HEK293 (cell line): ENCODE data around the gene BSDC1.

Experiments
- CTCF ChIA-PET: fragments of 350-600 bp; formaldehyde crosslinking; extraction: SDS; loops from one replicate; lab custom pipeline; 2021; ENCODE audit warnings: antibody characterized with exemption; lab: Yijun Ruan, JAX
- POLR2A ChIA-PET: fragments of 300-600 bp; formaldehyde crosslinking; extraction: SDS; loops from one replicate; lab custom pipeline; 2020; ENCODE audit warnings: antibody characterized with exemption, inconsistent platforms; lab: Yijun Ruan, JAX
- H3K27ac ChIP-seq: fragments of 200-500 bp; sonication (Bioruptor generic); 2 replicates; pipeline ENCODE4 v1.5.1; 2014; ENCODE audit warnings: low read depth, low read length, control low read depth, inconsistent platforms; ENCODE audit errors: extremely low read depth
- H3K36me3 ChIP-seq, 2 experiments: fragments of 200-500 bp in 1 of 2; sonication (Bioruptor generic) in 1 of 2; 1 replicate in 1 of 2; 2 replicates in 1 of 2; pipeline ENCODE4 v1.5.1; 2014 to 2017; ENCODE audit warnings: inconsistent platforms in 2 of 2, low read length in 2 of 2; ENCODE audit not compliant: control insufficient read depth in 2 of 2, insufficient read depth in 1 of 2
- H3K4me1 ChIP-seq: fragments of 200-500 bp; sonication (Bioruptor generic); 2 replicates; pipeline ENCODE4 v1.5.1; 2014; ENCODE audit warnings: mild to moderate bottlenecking, low read length, inconsistent platforms; ENCODE audit not compliant: control insufficient read depth, insufficient read depth
- H3K4me3 ChIP-seq: 2 replicates; pipeline ENCODE4 v1.5.1; 2011; ENCODE audit warnings: low read depth, mild to moderate bottlenecking, control low read depth, low read length, moderate library complexity
- H3K9me3 ChIP-seq: fragments of 200-500 bp; sonication (Bioruptor generic); 2 replicates; pipeline ENCODE4 v1.5.1; 2014; ENCODE audit warnings: low read depth, low read length, inconsistent platforms; ENCODE audit not compliant: control insufficient read depth, insufficient read depth
- BCL11B ChIP-seq: fragments of 450-650 bp; formaldehyde crosslinking; IDR thresholded peaks from 2 replicates; pipeline ENCODE4 v1.5.1; 2016; ENCODE audit warnings: low read depth, missing biosample characterization, missing genetic modification characterization
- PATZ1 ChIP-seq: fragments of 450-650 bp; formaldehyde crosslinking; IDR thresholded peaks from 2 replicates; pipeline ENCODE4 v1.5.1; 2016; ENCODE audit warnings: missing biosample characterization, missing genetic modification characterization
- SCRT1 ChIP-seq: fragments of 450-650 bp; formaldehyde crosslinking; IDR thresholded peaks from 2 replicates; pipeline ENCODE4 v1.5.1; 2016; ENCODE audit warnings: missing biosample characterization, missing genetic modification characterization, borderline replicate concordance
- ZBTB10 ChIP-seq: fragments of 450-650 bp; formaldehyde crosslinking; IDR thresholded peaks from 2 replicates; pipeline ENCODE4 v1.5.1; 2016; ENCODE audit warnings: missing biosample characterization, missing genetic modification characterization
- ZBTB48 ChIP-seq: fragments of 450-650 bp; formaldehyde crosslinking; IDR thresholded peaks from 2 replicates; pipeline ENCODE4 v1.5.1; 2016; ENCODE audit warnings: missing biosample characterization, missing genetic modification characterization
- ZBTB6 ChIP-seq: fragments of 450-650 bp; formaldehyde crosslinking; IDR thresholded peaks from 2 replicates; pipeline ENCODE4 v1.5.1; 2017; ENCODE audit warnings: missing biosample characterization, missing genetic modification characterization
- ZFP69B ChIP-seq: fragments of 450-650 bp; formaldehyde crosslinking; IDR thresholded peaks from 2 replicates; pipeline ENCODE4 v1.5.1; 2016; ENCODE audit warnings: missing biosample characterization, missing genetic modification characterization
- ZNF133 ChIP-seq: fragments of 450-650 bp; formaldehyde crosslinking; IDR thresholded peaks from 2 replicates; pipeline ENCODE4 v1.5.1; 2016; ENCODE audit warnings: missing biosample characterization, missing genetic modification characterization
- ZNF157 ChIP-seq: fragments of 450-650 bp; formaldehyde crosslinking; IDR thresholded peaks from 2 replicates; pipeline ENCODE4 v1.5.1; 2016; ENCODE audit warnings: missing biosample characterization, missing genetic modification characterization
- ZNF23 ChIP-seq: fragments of 450-650 bp; formaldehyde crosslinking; IDR thresholded peaks from 2 replicates; pipeline ENCODE4 v1.5.1; 2016; ENCODE audit warnings: missing biosample characterization, missing genetic modification characterization, borderline replicate concordance
- ZNF341 ChIP-seq: fragments of 450-650 bp; formaldehyde crosslinking; IDR thresholded peaks from 2 replicates; pipeline ENCODE4; 2016; ENCODE audit warnings: low read depth, missing biosample characterization, missing genetic modification characterization
- ZNF433 ChIP-seq: fragments of 450-650 bp; formaldehyde crosslinking; IDR thresholded peaks from 2 replicates; pipeline ENCODE4 v1.5.1; 2016; ENCODE audit warnings: missing biosample characterization, missing genetic modification characterization, low read depth
- ZNF518A ChIP-seq: fragments of 450-650 bp; formaldehyde crosslinking; conservative IDR thresholded peaks from 2 replicates; pipeline ENCODE4 v1.5.1; 2016; ENCODE audit warnings: low read depth, missing biosample characterization, missing genetic modification characterization
- ZNF623 ChIP-seq: fragments of 450-650 bp; formaldehyde crosslinking; IDR thresholded peaks from 2 replicates; pipeline ENCODE4 v1.5.1; 2016; ENCODE audit warnings: missing biosample characterization, missing genetic modification characterization
- ZNF704 ChIP-seq: fragments of 450-650 bp; formaldehyde crosslinking; IDR thresholded peaks from 2 replicates; pipeline ENCODE4 v1.5.1; 2016; ENCODE audit warnings: missing biosample characterization, missing genetic modification characterization
- ZNF707 ChIP-seq: fragments of 450-650 bp; formaldehyde crosslinking; IDR thresholded peaks from 2 replicates; pipeline ENCODE4 v1.5.1; 2016; ENCODE audit warnings: missing biosample characterization, missing genetic modification characterization
- ZNF76 ChIP-seq: fragments of 450-650 bp; formaldehyde crosslinking; IDR thresholded peaks from 2 replicates; pipeline ENCODE4; 2016; ENCODE audit warnings: low read depth, missing biosample characterization, missing genetic modification characterization, borderline replicate concordance
- ZNF768 ChIP-seq: fragments of 450-650 bp; formaldehyde crosslinking; IDR thresholded peaks from 2 replicates; pipeline ENCODE4 v1.5.1; 2018; ENCODE audit warnings: missing biosample characterization, mild to moderate bottlenecking, missing genetic modification characterization
- ZSCAN16 ChIP-seq: fragments of 450-650 bp; formaldehyde crosslinking; IDR thresholded peaks from 2 replicates; pipeline ENCODE4 v1.5.1; 2016; ENCODE audit warnings: missing biosample characterization, missing genetic modification characterization

The BSDC1 gene

GRCh38 chr1:32377541-32378220 lies 16.6 kb downstream of the BSDC1 start (continued):
- no peak for TF ChIP-seq ZBTB10 (tag by site-specific recombination)
- TF ChIP-seq BCL11B = no peak
- TF ChIP-seq ZNF23 (tag by site-specific recombination) = no peak
- TF ChIP-seq ZNF768 (tag by site-specific recombination) = no peak
- TF ChIP-seq ZNF623 (tag by site-specific recombination) = no peak

GRCh38 chr1:32376199-32376598 lies 18.0 kb downstream of the BSDC1 start:
- POLR2A ChIA-PET = interaction anchor here (0.6 to 3.0 kb wide), 4 partner anchors 18 to 215 kb away, joined by 3 to 10 read pairs (median 4); partner anchors contain the start of genes BSDC1 and MARCKSL1

More at GRCh38 chr1:32376199-32376598, 18.0 kb downstream of the BSDC1 start:
- Histone ChIP-seq H3K4me3 (no peak overlapping the region), H3K27ac (no peak overlapping the region), H3K36me3 (peaks cover 24 to 98% of the 10 kb centered on the region in 2 experiments; a peak in 2 of 3 replicates)
- TF ChIP-seq ZNF133 (tag by site-specific recombination) = no peak
- no peak for TF ChIP-seq SCRT1 (tag by site-specific recombination)
- no peak for TF ChIP-seq ZNF157 (tag by site-specific recombination)
- TF ChIP-seq ZSCAN16 (tag by site-specific recombination) = no peak
- no peak for TF ChIP-seq ZNF76 (tag by site-specific recombination)
- no peak for TF ChIP-seq ZNF341
- TF ChIP-seq ZBTB48 (tag by site-specific recombination) = no peak
- TF ChIP-seq ZNF433 (tag by site-specific recombination) = no peak
- TF ChIP-seq ZNF518A (tag by site-specific recombination) = no peak
- TF ChIP-seq ZNF707 (tag by site-specific recombination) = no peak
- no peak for TF ChIP-seq ZNF704 (tag by site-specific recombination)
- no peak for TF ChIP-seq PATZ1
- TF ChIP-seq ZBTB6 (tag by site-specific recombination) = no peak
- no peak for TF ChIP-seq ZFP69B (tag by site-specific recombination)
- TF ChIP-seq, all 188 proteins: peak for 0
- CTCF ChIA-PET = interaction anchor here (0.7 to 1.6 kb wide), 3 partner anchors 9 to 160 kb away, joined by 3 to 5 read pairs (median 3); partner anchors contain the start of gene BSDC1
- no peaks in the 10 kb centered on the region for H3K4me1 ChIP-seq
- H3K9me3 ChIP-seq = no peaks in the 10 kb centered on the region
